Testis (tissue), 3 donors: ENCODE data around the gene BPTF. TPM values are rescaled to one million over a fixed set of nuclear protein-coding genes. Genes with fewer than 3 reads are reported as not detected.

ENCODE experiments used
- DNase-seq: peaks from one replicate; pipeline ENCODE4 v3.0.0-alpha.2; 2019
- H3K27ac ChIP-seq, 2 donors: fragments of 200-600 bp; sonication (generic); one replicate each; pipeline ENCODE4 v1.5.1; 2019
- H3K27me3 ChIP-seq: fragments of 200-600 bp; sonication (generic); one replicate; pipeline ENCODE4 v1.5.1; 2019
- H3K36me3 ChIP-seq: fragments of 200-600 bp; sonication (generic); one replicate; pipeline ENCODE4 v1.5.1; 2017; ENCODE audit warnings: low read depth; ENCODE audit errors: missing control alignments
- H3K4me1 ChIP-seq: fragments of 200-600 bp; sonication (generic); one replicate; pipeline ENCODE4 v1.5.1; 2019
- H3K4me3 ChIP-seq, 2 donors: fragments of 200-600 bp; sonication (generic); one replicate each; pipeline ENCODE4 v1.5.1; 2017 to 2019
- H3K9me3 ChIP-seq: fragments of 200-600 bp; sonication (generic); one replicate; pipeline ENCODE4 v1.5.1; 2017
- POLR2A ChIP-seq: fragments of 450-650 bp; IDR thresholded peaks from one replicate; pipeline ENCODE4 v1.6.1; 2017; ENCODE audit warnings: antibody characterized with exemption, mild to moderate bottlenecking, moderate library complexity
- WGBS, 2 donors: methylation state at CpG; one replicate each; pipeline ENCODE4 v1.1.5; 2018; 5-methylcytosine and 5-hydroxymethylcytosine counted together
- intact Hi-C: fragments of 100-400 bp; cut with DNase I; formaldehyde crosslinking; loops from one replicate; pipeline ENCODE4 v1.15.1; 2023; ENCODE audit warnings: low total_unique reads
- polyA plus RNA-seq: library from polyadenylated mRNA; stranded (reverse); fragments of 350-450 nt; fragmentation: Illumina TruSeq; extraction: RNeasy Lipid Tissue Mini Kit (QIAGEN cat#74804); gene quantifications from one replicate; pipeline ENCODE4 v1.2.3, GENCODE V29; 2014; ENCODE audit warnings: low read depth, low replicate concordance; ENCODE audit not compliant: insufficient read depth
- total RNA-seq, 2 donors: library from RNA; depleted of rRNA; stranded (reverse); fragments of >200 nt; gene quantifications; one replicate each; pipeline ENCODE4 v1.2.3, GENCODE V29; 2016
- TF ChIP-seq, protein P1 (sequence below), 3 experiments: fragments of 450-650 bp in 2 of 3; fragments of 200-600 bp in 1 of 3; sonication (generic) in 1 of 3; IDR thresholded peaks; one replicate each; pipeline ENCODE4 v1.5.1; 2016 to 2019; ENCODE audit warnings: antibody characterized with exemption in 3 of 3, mild to moderate bottlenecking in 2 of 3, moderate library complexity in 1 of 3

BPTF gene
- total and polyA plus RNA-seq, 3 donors from 2014 or later: 37.3 to 208 (median 198) TPM

DNA sequence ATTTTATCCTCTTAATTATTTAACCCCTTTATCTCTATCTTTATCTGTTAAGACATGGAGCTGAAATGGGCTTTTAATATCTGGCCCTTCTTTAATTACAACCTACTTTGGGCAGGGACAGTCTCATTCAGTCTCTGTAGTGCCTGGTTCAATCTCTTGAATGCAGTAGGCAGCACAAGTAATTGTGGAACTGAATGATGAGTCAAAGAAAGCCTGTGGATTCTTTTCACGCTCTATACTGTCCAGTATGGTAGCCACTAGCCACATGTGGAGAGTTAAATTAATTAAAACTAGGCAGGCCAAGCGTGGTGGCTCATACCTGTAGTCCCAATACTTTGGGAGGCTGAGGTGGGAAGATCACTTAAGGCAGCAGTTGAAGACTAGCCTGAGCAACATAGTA is 9.3 kb downstream of the BPTF start:
- intact Hi-C loops: no loop called here
- Histone ChIP-seq H3K9me3 (no peaks in the 10 kb centered on the region), H3K27me3 (no peaks in the 10 kb centered on the region), H3K4me3 (no peak overlapping the region), H3K36me3 (no peaks in the 10 kb centered on the region), H3K4me1 (peaks cover 25% of the 10 kb centered on the region), H3K27ac (no peak overlapping the region)
- no peak for TF ChIP-seq POLR2A
- TF ChIP-seq, protein P1, sequence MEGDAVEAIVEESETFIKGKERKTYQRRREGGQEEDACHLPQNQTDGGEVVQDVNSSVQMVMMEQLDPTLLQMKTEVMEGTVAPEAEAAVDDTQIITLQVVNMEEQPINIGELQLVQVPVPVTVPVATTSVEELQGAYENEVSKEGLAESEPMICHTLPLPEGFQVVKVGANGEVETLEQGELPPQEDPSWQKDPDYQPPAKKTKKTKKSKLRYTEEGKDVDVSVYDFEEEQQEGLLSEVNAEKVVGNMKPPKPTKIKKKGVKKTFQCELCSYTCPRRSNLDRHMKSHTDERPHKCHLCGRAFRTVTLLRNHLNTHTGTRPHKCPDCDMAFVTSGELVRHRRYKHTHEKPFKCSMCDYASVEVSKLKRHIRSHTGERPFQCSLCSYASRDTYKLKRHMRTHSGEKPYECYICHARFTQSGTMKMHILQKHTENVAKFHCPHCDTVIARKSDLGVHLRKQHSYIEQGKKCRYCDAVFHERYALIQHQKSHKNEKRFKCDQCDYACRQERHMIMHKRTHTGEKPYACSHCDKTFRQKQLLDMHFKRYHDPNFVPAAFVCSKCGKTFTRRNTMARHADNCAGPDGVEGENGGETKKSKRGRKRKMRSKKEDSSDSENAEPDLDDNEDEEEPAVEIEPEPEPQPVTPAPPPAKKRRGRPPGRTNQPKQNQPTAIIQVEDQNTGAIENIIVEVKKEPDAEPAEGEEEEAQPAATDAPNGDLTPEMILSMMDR (IDR thresholded peaks at IDR 0.05): no peak
- WGBS, 2 donors: 93 to 98% methylated on average over 2 of the region's 2 CpGs
- no peak for DNase-seq

DNA sequence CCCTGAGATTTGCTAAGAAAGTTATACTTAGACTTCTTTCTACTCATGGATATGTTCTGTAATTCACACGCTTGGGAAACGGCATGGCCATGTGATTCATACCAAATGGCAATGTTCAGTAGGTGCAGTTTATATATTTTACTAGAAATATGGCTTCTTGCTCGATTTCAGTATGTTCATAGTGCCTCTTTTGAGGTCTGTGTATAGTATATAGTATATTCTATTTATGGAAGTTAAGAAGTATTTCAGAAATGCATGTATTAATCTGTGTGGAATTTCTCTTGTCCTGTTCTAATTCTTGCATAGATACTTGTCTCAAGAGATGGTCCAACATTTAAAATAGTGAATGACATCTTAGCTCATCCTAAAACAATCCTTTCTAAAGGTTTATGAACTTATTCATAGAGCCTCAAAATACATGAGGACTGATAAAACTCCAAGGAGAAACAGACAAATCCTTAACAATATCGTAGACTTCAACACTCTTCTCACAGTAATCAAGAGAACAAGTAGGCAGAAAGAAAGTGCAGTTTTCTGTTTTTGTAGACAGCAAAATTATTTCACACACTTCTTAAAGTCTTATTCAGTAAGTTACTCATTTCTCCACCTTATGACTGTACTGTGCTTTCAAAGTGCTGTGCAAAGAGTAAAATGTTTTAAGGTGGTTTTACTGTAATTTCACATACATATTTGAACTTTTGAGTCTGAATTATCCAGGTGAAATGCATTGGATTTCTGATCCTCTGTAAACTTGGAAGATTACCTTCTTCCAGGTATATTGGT is 11.1 kb downstream of the BPTF start:
- Histone ChIP-seq H3K27me3 (no peaks in the 10 kb centered on the region), H3K4me3 (no peak overlapping the region), H3K4me1 (peaks cover 9% of the 10 kb centered on the region), H3K36me3 (no peaks in the 10 kb centered on the region), H3K27ac (no peak overlapping the region), H3K9me3 (no peaks in the 10 kb centered on the region)
- WGBS, 2 donors: 42 to 44% methylated on average over 4 of the region's 4 CpGs
- intact Hi-C loops: no loop called here
- TF ChIP-seq POLR2A: no peak
- TF ChIP-seq, protein P1 (IDR thresholded peaks at IDR 0.05): no peak
- no peak for DNase-seq

DNA sequence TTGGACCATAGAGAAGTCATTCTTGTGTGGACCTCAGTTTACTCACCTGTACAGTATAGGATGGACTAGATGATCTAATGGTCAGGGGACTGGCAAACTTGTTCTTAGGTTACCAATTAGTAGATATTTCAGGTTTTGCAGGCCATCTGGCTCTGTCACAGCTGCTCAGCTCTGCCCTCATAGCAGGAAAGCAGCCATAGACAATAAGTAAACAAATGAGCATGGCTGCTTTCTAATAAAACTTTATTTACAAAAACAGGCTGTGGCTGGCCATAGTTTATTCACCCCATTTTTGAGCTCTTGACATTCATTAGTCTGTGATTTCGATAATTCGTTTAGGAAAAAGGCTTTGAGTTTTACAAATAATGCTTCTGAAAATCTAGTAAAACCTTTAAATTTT is 12.7 kb downstream of the BPTF start:
- TF ChIP-seq, protein P1 (IDR thresholded peaks at IDR 0.05): no peak
- no peak for TF ChIP-seq POLR2A
- 89 to 94% methylated on average over 2 of the region's 2 CpGs for WGBS, 2 donors
- Histone ChIP-seq H3K36me3 (no peaks in the 10 kb centered on the region), H3K27me3 (no peaks in the 10 kb centered on the region), H3K27ac (no peak overlapping the region), H3K4me1 (peaks cover 3% of the 10 kb centered on the region), H3K9me3 (no peaks in the 10 kb centered on the region), H3K4me3 (no peak overlapping the region)
- DNase-seq: no peak
- intact Hi-C loops: no loop called here

DNA sequence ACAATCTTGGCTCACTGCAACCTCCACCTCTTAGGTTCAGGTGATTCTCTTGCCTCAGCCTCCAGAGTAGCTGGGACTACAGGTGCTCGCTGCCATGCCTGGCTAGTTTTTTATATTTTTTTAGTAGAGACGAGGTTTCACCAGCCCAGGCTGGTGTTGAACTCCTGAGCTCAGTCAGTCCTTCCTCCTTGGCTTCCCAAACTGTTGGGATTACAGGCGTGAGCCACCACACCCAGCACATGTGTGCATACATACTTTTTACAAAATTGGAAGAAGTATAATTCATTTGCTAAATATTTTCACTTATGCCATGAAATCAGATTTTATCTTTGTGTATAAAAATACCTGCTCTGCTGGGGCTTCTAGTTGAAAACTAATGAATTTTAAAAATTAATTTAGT is 13.2 kb downstream of the BPTF start:
- H3K4me1 ChIP-seq: peaks cover 3% of the 10 kb centered on the region
- 78 to 87% methylated on average over 3 of the region's 3 CpGs for WGBS, 2 donors

More for the DNA sequence above, 13.2 kb downstream of the BPTF start:
- Histone ChIP-seq H3K27me3 (no peaks in the 10 kb centered on the region), H3K36me3 (no peaks in the 10 kb centered on the region), H3K9me3 (no peaks in the 10 kb centered on the region), H3K27ac (no peak overlapping the region), H3K4me3 (no peak overlapping the region)
- TF ChIP-seq POLR2A: no peak
- TF ChIP-seq, protein P1 (IDR thresholded peaks at IDR 0.05): no peak
- intact Hi-C loops: no loop called here
- no peak for DNase-seq
